HepG2 (cell line): Measurements from ENCODE around the gene ZNF226. TPM values are rescaled to one million over a fixed set of nuclear protein-coding genes. Genes with fewer than 3 reads are reported as not detected.

ENCODE experiments used
- ATAC-seq: fragments of 200-7000 bp; cut with Tn5 transposase; 3 replicates; pipeline ENCODE4 v1.9.1; 2020; ENCODE audit warnings: mild to moderate bottlenecking, moderate library complexity
- BruUV-seq: library from RNA; stranded (reverse); fragments of 400-500 nt; replicated peaks from 2 replicates; lab custom pipeline; 2021; lab: Mats Ljungman, UMichigan
- CTCF ChIA-PET: fragments of 300-600 bp; formaldehyde crosslinking; extraction: SDS; loops from one replicate; lab custom pipeline; 2021; ENCODE audit warnings: low total read pairs, inconsistent platforms, low intra/inter-chr PET ratio; lab: Yijun Ruan, JAX
- POLR2A ChIA-PET: fragments of 350-600 bp; sonication (Branson Sonifier 250); formaldehyde crosslinking; loops from one replicate; lab custom pipeline; 2020; ENCODE audit warnings: antibody characterized with exemption, inconsistent platforms; lab: Yijun Ruan, JAX
- DNase-seq: peaks from one replicate; pipeline ENCODE4 v3.0.0-alpha.2; 2015; ENCODE audit warnings: low spot score
- FAIRE-seq: peaks from 3 replicates; lab custom pipeline; 2011; peaks lifted over from hg19 to GRCh38; lab: Jason Lieb, UNC
- H2AFZ ChIP-seq: one replicate; pipeline ENCODE4 v1.6.1; 2011; ENCODE audit warnings: low read length, inconsistent platforms
- H3K27ac ChIP-seq: fragments of 300-600 bp; 3 replicates; pipeline ENCODE4 v1.8.0; 2011; ENCODE audit warnings: mixed run types, mild to moderate bottlenecking, mixed read lengths, low read length, inconsistent platforms; ENCODE audit not compliant: insufficient read depth; ENCODE audit errors: extremely low read length
- H3K27me3 ChIP-seq, 2 experiments: fragments of 200-600 bp in 1 of 2; 2 replicates in 1 of 2; 3 replicates in 1 of 2; pipeline versions ENCODE4 v1.6.0 to v1.8.0; 2011; ENCODE audit warnings: low read length in 2 of 2, mild to moderate bottlenecking in 2 of 2, moderate library complexity in 2 of 2, inconsistent platforms in 1 of 2; ENCODE audit not compliant: insufficient read depth in 2 of 2, control insufficient read depth in 1 of 2
- H3K36me3 ChIP-seq, 2 experiments: fragments of 200-600 bp in 1 of 2; replicated peaks in 1 of 2; 2 replicates in 1 of 2; 3 replicates in 1 of 2; pipeline versions ENCODE4 v1.5.1 to v1.8.0; 2011; ENCODE audit warnings: low read length in 2 of 2, inconsistent platforms in 1 of 2; ENCODE audit not compliant: insufficient read depth in 2 of 2, control insufficient read depth in 1 of 2
- H3K4me1 ChIP-seq: 2 replicates; pipeline ENCODE4 v1.5.1; 2012; ENCODE audit warnings: low read length, inconsistent platforms; ENCODE audit not compliant: insufficient read depth
- H3K4me2 ChIP-seq: 2 replicates; pipeline ENCODE4 v1.6.0; 2011; ENCODE audit warnings: low read depth, low read length, inconsistent platforms
- H3K4me3 ChIP-seq, 3 experiments: fragments of 200-600 bp in 1 of 3; sonication (generic), shearing (Covaris generic) in 1 of 3; replicated peaks in 1 of 3; 2 replicates each; pipeline ENCODE4 v1.5.1; 2011 to 2016; ENCODE audit warnings: low read length in 3 of 3, inconsistent platforms in 2 of 3, low read depth in 2 of 3, mild to moderate bottlenecking in 2 of 3, control low read depth in 1 of 3, mixed read lengths in 1 of 3; ENCODE audit not compliant: insufficient read depth in 1 of 3
- H3K79me2 ChIP-seq: one replicate; pipeline ENCODE4 v1.6.1; 2011; ENCODE audit warnings: low read length, inconsistent platforms; ENCODE audit not compliant: insufficient read depth
- H3K9ac ChIP-seq: 2 replicates; pipeline ENCODE4 v1.6.0; 2011; ENCODE audit warnings: mild to moderate bottlenecking, low read depth, low read length, inconsistent platforms; ENCODE audit not compliant: insufficient read depth
- H3K9me3 ChIP-seq: 2 replicates; pipeline ENCODE4 v1.5.1; 2012; ENCODE audit warnings: mild to moderate bottlenecking, low read length
- H4K20me1 ChIP-seq: 2 replicates; pipeline ENCODE4 v1.6.0; 2011; ENCODE audit warnings: inconsistent platforms, mild to moderate bottlenecking, low read length, moderate library complexity; ENCODE audit not compliant: insufficient read depth
- CENPX ChIP-seq: sonication (generic); formaldehyde crosslinking; IDR thresholded peaks from 2 replicates; pipeline ENCODE4 v1.9.0; 2021; ENCODE audit warnings: mild to moderate bottlenecking, missing genetic modification reagents, moderate library complexity
- E2F1 ChIP-seq: sonication (generic); formaldehyde crosslinking; IDR thresholded peaks from 2 replicates; pipeline ENCODE4 v1.5.0; 2020; ENCODE audit warnings: missing genetic modification reagents
- IKZF5 ChIP-seq: IDR thresholded peaks from 2 replicates; pipeline ENCODE4 v1.6.1; 2018; ENCODE audit warnings: missing genetic modification reagents, mild to moderate bottlenecking, missing compliant biosample characterization
- MATR3 ChIP-seq: sonication (generic); formaldehyde crosslinking; IDR thresholded peaks from 2 replicates; pipeline ENCODE4 v1.4.0; 2020; ENCODE audit warnings: missing genetic modification reagents
- NFKBIZ ChIP-seq: IDR thresholded peaks from 2 replicates; pipeline ENCODE4 v1.6.1; 2018; ENCODE audit warnings: missing genetic modification reagents, missing compliant biosample characterization
- RBM39 ChIP-seq: fragments of 200-400 bp; formaldehyde crosslinking; IDR thresholded peaks from one replicate; pipeline ENCODE4 v1.6.1; 2018; ENCODE audit warnings: antibody characterized with exemption, mild to moderate bottlenecking, low read depth, low read length; ENCODE audit not compliant: poor library complexity, severe bottlenecking
- TERF1 ChIP-seq: sonication (generic); formaldehyde crosslinking; IDR thresholded peaks from 2 replicates; pipeline ENCODE4 v1.8.0; 2022; ENCODE audit warnings: mild to moderate bottlenecking, missing genetic modification reagents, moderate library complexity
- WIZ ChIP-seq: sonication (generic); formaldehyde crosslinking; IDR thresholded peaks from 2 replicates; pipeline ENCODE4 v1.5.1; 2020; ENCODE audit warnings: mild to moderate bottlenecking, missing genetic modification reagents
- ZBTB7B ChIP-seq: sonication (generic); formaldehyde crosslinking; IDR thresholded peaks from 2 replicates; pipeline ENCODE4 v1.4.0; 2020; ENCODE audit warnings: missing genetic modification reagents
- ZMAT3 ChIP-seq: sonication (generic); formaldehyde crosslinking; conservative IDR thresholded peaks from 2 replicates; pipeline ENCODE4 v1.7.0; 2021; ENCODE audit warnings: missing genetic modification reagents
- ZNF281 ChIP-seq: sonication (generic); formaldehyde crosslinking; IDR thresholded peaks from 2 replicates; pipeline ENCODE4 v1.4.0; 2020; ENCODE audit warnings: missing genetic modification reagents, borderline replicate concordance
- WGBS: methylation state at CpG from one replicate; pipeline ENCODE4 v1.1.6; 2017; ENCODE audit warnings: low lambda C conversion rate; 5-methylcytosine and 5-hydroxymethylcytosine counted together
- in situ Hi-C: cut with HindIII; loops from 2 replicates; pipeline ENCODE4 v1.10.0; 2017; ENCODE audit warnings: low pct_unique_long_range_greater_than_20kb; ENCODE audit not compliant: extremely low pct_ligation_motif_present
- intact Hi-C: fragments of 100-400 bp; cut with micrococcal nuclease; formaldehyde crosslinking; loops from one replicate; pipeline ENCODE4 v1.10.0; 2022; ENCODE audit not compliant: unreplicated experiment
- polyA plus RNA-seq, 8 experiments: library from polyadenylated mRNA; depleted of rRNA in 3 of 8; stranded (reverse) in 7 of 8; unstranded in 1 of 8; fragments of >200 nt; fragmentation: Illumina TruSeq in 4 of 8; extraction: Trizol in 4 of 8; gene quantifications; 2 replicates each; pipeline versions ENCODE4 v1.2.1 to v1.2.3, GENCODE V29; 2011 to 2016; ENCODE audit warnings: low read depth in 4 of 8, missing spikeins in 1 of 8, mixed read lengths in 1 of 8; ENCODE audit not compliant: insufficient read depth in 1 of 8
- total RNA-seq, 5 experiments: library from RNA; depleted of rRNA; stranded (reverse); fragments of >200 nt; fragmentation: Illumina TruSeq; extraction: Trizol; gene quantifications; 2 replicates each; pipeline ENCODE4 v1.2.3, GENCODE V29; 2016; ENCODE audit warnings: low read depth in 1 of 5

The ZNF226 gene
- total and polyA plus RNA-seq, 2 of the 13 experiments (the other 11 are each of a cell fraction or from before 2014, with no cell fraction given), result 8.3 to 16.0 TPM

- no TSS peak for BruUV-seq
- Histone ChIP-seq H2AFZ (no peak overlapping the region), H3K4me2 (no peak overlapping the region), H3K79me2 (no peaks in the 10 kb centered on the region), H3K9ac (no peak overlapping the region), H3K27me3 (no peaks in the 10 kb centered on the region), H4K20me1 (no peaks in the 10 kb centered on the region; the same call in 1 of the 2 replicates), H3K36me3 (peaks cover 0 to 2% of the 10 kb centered on the region in 2 experiments; a peak in 1 of 5 replicates), H3K27ac (no peak overlapping the region), H3K4me1 (no peaks in the 10 kb centered on the region), H3K9me3 (no peaks in the 10 kb centered on the region), H3K4me3 (no peak overlapping the region)
- WGBS, result 97% methylated on average over 5 of the region's 5 CpGs
- ChIA-PET CTCF (no interaction called here), POLR2A (no interaction called here)
- intact Hi-C loops, result no loop called here
- ATAC-seq (no peak), DNase-seq (no peak), FAIRE-seq (no peak)
- TF ChIP-seq WIZ (CRISPR knock-in tag), result no peak
- TF ChIP-seq MATR3 (CRISPR knock-in tag), result no peak
- TF ChIP-seq ZBTB7B (CRISPR knock-in tag), result no peak
- TF ChIP-seq E2F1 (CRISPR knock-in tag), result no peak
- TF ChIP-seq ZNF281 (CRISPR knock-in tag), result no peak
- no peak for TF ChIP-seq CENPX
- TF ChIP-seq NFKBIZ (CRISPR knock-in tag), result no peak
- TF ChIP-seq ZMAT3 (CRISPR knock-in tag), result no peak
- no peak for TF ChIP-seq IKZF5
- no peak for TF ChIP-seq RBM39
- no peak for TF ChIP-seq TERF1 (CRISPR knock-in tag)
- in situ Hi-C loops, result no loop called here
These were observed 32.9 kb upstream of the ZNF226 start for GRCh38 chr19:44131955-44132354.
